HG03571 (cell line): ENCODE data around the gene GPC6.

ENCODE experiments used
- ATAC-seq: cut with Tn5 transposase; IDR thresholded peaks from one replicate; pipeline ENCODE4 v1.9.1; 2021; ENCODE audit not compliant: unreplicated experiment

Gene GPC6

GRCh38 chr13:93268327-93269028 is 41.9 kb downstream of the GPC6 start:
- no peak for ATAC-seq

- ATAC-seq: no peak
Observed at GRCh38 chr13:93270769-93271742, 44.4 kb downstream of the GPC6 start.

GRCh38 chr13:93279982-93280381 is 53.4 kb downstream of the GPC6 start:
- ATAC-seq: no peak

GRCh38 chr13:93280688-93281087 is 54.1 kb downstream of the GPC6 start:
- no peak for ATAC-seq

GRCh38 chr13:93283255-93283654 is 56.6 kb downstream of the GPC6 start:
- no peak for ATAC-seq

GRCh38 chr13:93284064-93284463 is 57.5 kb downstream of the GPC6 start:
- ATAC-seq: no peak

GRCh38 chr13:93286047-93286446 is 59.4 kb downstream of the GPC6 start:
- no peak for ATAC-seq

- no peak for ATAC-seq
Observed at GRCh38 chr13:93289053-93289452, 62.4 kb downstream of the GPC6 start.

GRCh38 chr13:93289842-93290241 is 63.2 kb downstream of the GPC6 start:
- no peak for ATAC-seq

- ATAC-seq: no peak
Observed at GRCh38 chr13:93290503-93290902, 63.9 kb downstream of the GPC6 start.

- ATAC-seq: no peak
Observed at GRCh38 chr13:93292366-93292765, 65.8 kb downstream of the GPC6 start.

- no peak for ATAC-seq
Observed at GRCh38 chr13:93293710-93294109, 67.1 kb downstream of the GPC6 start.

GRCh38 chr13:93296584-93296983 is 70.0 kb downstream of the GPC6 start:
- ATAC-seq: no peak

- ATAC-seq: no peak
Observed at GRCh38 chr13:93298713-93299112, 72.1 kb downstream of the GPC6 start.

GRCh38 chr13:93304134-93304533 is 77.5 kb downstream of the GPC6 start:
- ATAC-seq: no peak

- no peak for ATAC-seq
Observed at GRCh38 chr13:93304868-93305613, 78.4 kb downstream of the GPC6 start.

GRCh38 chr13:93305886-93306285 is 79.3 kb downstream of the GPC6 start:
- ATAC-seq: no peak

- no peak for ATAC-seq
Observed at GRCh38 chr13:93307136-93307535, 80.5 kb downstream of the GPC6 start.

GRCh38 chr13:93307651-93308050 is 81.0 kb downstream of the GPC6 start:
- no peak for ATAC-seq

- ATAC-seq: no peak
Observed at GRCh38 chr13:93309886-93310523, 83.4 kb downstream of the GPC6 start.

GRCh38 chr13:93316841-93317240 is 90.2 kb downstream of the GPC6 start:
- ATAC-seq: no peak
